Activated naive CD8-positive, alpha-beta T cell treated with anti-CD3 and anti-CD28 coated beads, Interleukin-2, amount 10 ng/mL, durations not matched to agents 7 days and 5 days (primary cell): Measurements from ENCODE around the gene MAML1. TPM values are rescaled to one million over a fixed set of nuclear protein-coding genes. Genes with fewer than 3 reads are reported as not detected.
"Not testable (repeated sequence)": the region's sequence is repeated elsewhere in the genome, so short reads cannot be mapped to it uniquely, and the experiment has no call there.

ENCODE experiments used
- ATAC-seq: fragments of 150-1000 bp; cut with Tn5 transposase; one replicate; pipeline ENCODE4 v1.10.0; 2021; ENCODE audit warnings: low read depth, moderate library complexity
- POLR2A ChIA-PET: fragments of 350-600 bp; sonication (Branson Sonifier 250); formaldehyde crosslinking; loops from one replicate; lab custom pipeline; 2021; ENCODE audit warnings: antibody characterized with exemption; lab: Charles Lee
- DNase-seq: peaks from one replicate; pipeline ENCODE4 v3.0.0; 2021
- H3K27ac Mint-ChIP-seq: one replicate; pipeline ENCODE4 v1.8.0; 2022; ENCODE audit warnings: mild to moderate bottlenecking, mixed read lengths
- H3K27me3 Mint-ChIP-seq: one replicate; pipeline ENCODE4 v1.8.0; 2022; ENCODE audit warnings: mild to moderate bottlenecking, moderate library complexity, mixed read lengths
- H3K36me3 Mint-ChIP-seq: one replicate; pipeline ENCODE4 v1.8.0; 2021; ENCODE audit warnings: mild to moderate bottlenecking, mixed read lengths
- H3K4me1 Mint-ChIP-seq: one replicate; pipeline ENCODE4 v1.8.0; 2021; ENCODE audit warnings: mixed read lengths
- H3K4me3 Mint-ChIP-seq: one replicate; pipeline ENCODE4 v1.8.0; 2022; ENCODE audit warnings: mild to moderate bottlenecking, moderate library complexity, mixed read lengths
- H3K9me3 Mint-ChIP-seq: one replicate; pipeline ENCODE4 v1.8.0; 2021; ENCODE audit warnings: mixed read lengths
- total RNA-seq, 2 experiments: library from RNA; stranded (reverse); gene quantifications; one replicate each; pipeline ENCODE4 v1.2.3, GENCODE V29; 2021

Gene MAML1
- total RNA-seq, 2 experiments from 2014 or later = 38.5 TPM

DNA sequence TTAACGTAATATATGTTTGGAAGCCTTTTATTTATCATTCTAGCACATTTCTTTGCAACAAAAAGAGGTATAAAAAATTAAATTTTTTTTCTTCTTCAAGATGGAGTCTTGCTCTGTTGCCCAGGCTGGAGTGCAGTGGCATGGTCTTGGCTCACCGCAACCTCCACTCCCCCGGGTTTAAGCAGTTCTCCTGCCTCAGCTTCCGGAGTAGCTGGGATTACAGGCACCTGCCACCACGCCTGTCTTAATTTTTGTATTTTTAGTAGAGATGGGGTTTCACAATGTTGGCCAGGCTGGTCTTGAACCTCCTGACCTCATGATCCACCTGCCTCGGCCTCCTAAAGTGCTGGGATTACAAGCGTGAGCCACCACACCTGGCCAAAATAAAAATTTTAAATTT is 11.5 kb downstream of the MAML1 start:
- not testable (repeated sequence) for H3K4me3 Mint-ChIP-seq, ATAC-seq, H3K27me3 Mint-ChIP-seq, H3K27ac Mint-ChIP-seq, H3K9me3 Mint-ChIP-seq, H3K4me1 Mint-ChIP-seq, DNase-seq
- peaks cover 23% of the 10 kb centered on the region for H3K36me3 Mint-ChIP-seq
- POLR2A ChIA-PET = interaction anchor here (2.1 kb wide), 1 partner anchor 11 kb away, joined by 4 read pairs; the partner anchor contains the start of gene MAML1

- DNase-seq (no peak), ATAC-seq (no peak)
- H3K27ac Mint-ChIP-seq = no peak overlapping the region
- peaks cover 3% of the 10 kb centered on the region for H3K4me1 Mint-ChIP-seq
- no peaks in the 10 kb centered on the region for H3K27me3 Mint-ChIP-seq
- POLR2A ChIA-PET = no interaction called here
- peaks cover 25% of the 10 kb centered on the region for H3K36me3 Mint-ChIP-seq
- H3K9me3 Mint-ChIP-seq = no peaks in the 10 kb centered on the region
- H3K4me3 Mint-ChIP-seq = no peak overlapping the region
Measured at GRCh38 chr5:179746872-179747271, 14.2 kb downstream of the MAML1 start.

DNA sequence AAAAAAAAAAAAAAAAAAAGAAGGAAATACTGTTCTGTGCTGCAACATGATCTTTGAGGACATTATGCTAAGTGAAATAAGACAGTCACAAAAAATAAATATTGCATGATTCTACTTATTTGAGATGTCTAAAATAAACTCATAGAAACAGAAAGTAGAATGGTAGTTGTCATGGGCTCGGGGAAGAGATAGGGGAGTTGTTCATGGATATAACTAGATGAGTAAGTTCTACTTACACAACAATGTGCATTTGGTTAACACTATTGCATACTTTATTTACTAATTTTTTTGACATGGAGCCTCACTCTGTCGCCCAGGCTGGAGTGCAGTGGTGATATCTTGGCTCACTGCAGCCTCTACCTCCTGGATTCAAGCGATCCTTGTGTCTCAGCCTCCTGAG is 15.2 kb downstream of the MAML1 start:
- DNase-seq = no peak
- Mint-ChIP-seq H3K27ac (no peak overlapping the region), H3K4me3 (no peak overlapping the region), H3K4me1 (peaks cover 3% of the 10 kb centered on the region), H3K9me3 (no peaks in the 10 kb centered on the region), H3K36me3 (peaks cover 25% of the 10 kb centered on the region), H3K27me3 (no peaks in the 10 kb centered on the region)
- POLR2A ChIA-PET = no interaction called here
- ATAC-seq = no peak

- POLR2A ChIA-PET = no interaction called here
- Mint-ChIP-seq H3K36me3 (peaks cover 31% of the 10 kb centered on the region), H3K27ac (no peak overlapping the region), H3K4me3 (no peak overlapping the region), H3K9me3 (no peaks in the 10 kb centered on the region), H3K4me1 (peaks cover 20% of the 10 kb centered on the region), H3K27me3 (no peaks in the 10 kb centered on the region)
- DNase-seq = no peak
- ATAC-seq = no peak
Measured at GRCh38 chr5:179749857-179750508, 17.4 kb downstream of the MAML1 start.

- POLR2A ChIA-PET = interaction anchor here (0.7 to 1.2 kb wide), 2 partner anchors 14 to 1089 kb away, joined by 3 to 6 read pairs; no protein-coding TSS in a partner anchor
Measured at GRCh38 chr5:179753971-179754370, 21.3 kb downstream of the MAML1 start.

GRCh38 chr5:179755022-179755421 is 22.4 kb downstream of the MAML1 start:
- Mint-ChIP-seq H3K4me1 (peaks cover 32% of the 10 kb centered on the region), H3K27ac (peak overlapping the region; percentile 79), H3K27me3 (no peaks in the 10 kb centered on the region), H3K4me3 (no peak overlapping the region), H3K9me3 (no peaks in the 10 kb centered on the region), H3K36me3 (peaks cover 22% of the 10 kb centered on the region)
- DNase-seq (no peak), ATAC-seq (peak; percentile 71)
- POLR2A ChIA-PET = no interaction called here

More at GRCh38 chr5:179753971-179754370, 21.3 kb downstream of the MAML1 start:
- H3K36me3 Mint-ChIP-seq = peaks cover 25% of the 10 kb centered on the region
- H3K4me1 Mint-ChIP-seq = peaks cover 21% of the 10 kb centered on the region
- no peaks in the 10 kb centered on the region for H3K27me3 Mint-ChIP-seq
- H3K4me3 Mint-ChIP-seq = no peak overlapping the region
- H3K27ac Mint-ChIP-seq = no peak overlapping the region
- ATAC-seq = no peak
- H3K9me3 Mint-ChIP-seq = no peaks in the 10 kb centered on the region
- no peak for DNase-seq

- peaks cover 48% of the 10 kb centered on the region for H3K4me1 Mint-ChIP-seq
- H3K9me3 Mint-ChIP-seq = no peaks in the 10 kb centered on the region
- no peak overlapping the region for H3K4me3 Mint-ChIP-seq
- POLR2A ChIA-PET = no interaction called here
- no peaks in the 10 kb centered on the region for H3K27me3 Mint-ChIP-seq
- DNase-seq (no peak), ATAC-seq (no peak)
- H3K27ac Mint-ChIP-seq = no peak overlapping the region
- H3K36me3 Mint-ChIP-seq = peaks cover 6% of the 10 kb centered on the region
Measured at GRCh38 chr5:179758955-179759354, 26.3 kb downstream of the MAML1 start.

DNA sequence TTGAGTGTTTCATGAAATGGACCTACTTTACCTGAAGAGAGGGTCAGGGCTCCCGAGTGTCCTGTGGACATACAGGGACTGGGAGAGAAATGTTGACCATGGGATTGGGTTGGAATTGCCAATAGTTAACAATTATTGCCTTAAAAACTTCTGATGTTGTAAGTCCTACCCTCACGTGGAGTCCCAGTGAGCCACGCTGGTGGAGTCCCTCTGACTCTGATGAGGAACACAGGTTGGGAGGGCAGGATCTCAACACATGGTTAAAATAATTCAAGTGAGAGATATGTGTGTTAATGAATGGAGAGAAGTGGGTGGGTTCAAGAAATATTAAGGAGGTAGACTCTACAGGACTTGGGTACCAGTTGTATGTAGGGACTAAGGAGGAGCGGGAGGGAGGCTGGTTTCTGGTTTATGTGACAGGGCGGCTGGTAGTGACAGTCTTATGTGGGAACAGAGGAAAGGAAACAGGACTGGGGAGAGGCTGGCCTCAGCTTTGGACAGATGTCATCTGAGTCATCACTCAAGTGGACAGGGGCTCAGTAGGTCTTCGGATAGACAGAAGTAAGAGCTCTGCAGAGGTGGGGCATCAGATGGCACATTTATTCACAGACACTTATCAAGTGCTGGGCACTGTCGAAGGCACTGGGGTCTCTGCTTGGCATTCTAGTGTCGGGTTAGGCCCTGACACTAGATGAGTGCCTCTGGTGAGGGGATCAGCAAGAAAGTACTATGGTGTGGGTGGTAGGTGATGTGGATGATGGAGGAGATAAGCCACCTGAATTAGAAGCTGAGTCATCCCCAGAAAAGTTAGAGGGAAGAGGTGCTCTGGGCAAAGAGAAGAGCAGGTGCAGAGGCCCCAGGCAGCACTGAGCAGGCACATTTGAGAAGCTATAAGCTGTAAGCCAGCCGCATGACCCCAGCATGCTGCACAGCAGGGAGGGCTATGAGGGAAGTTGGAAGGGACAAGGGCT is 27.2 kb downstream of the MAML1 start:
- POLR2A ChIA-PET = no interaction called here
- Mint-ChIP-seq H3K27me3 (no peaks in the 10 kb centered on the region), H3K9me3 (no peaks in the 10 kb centered on the region), H3K4me1 (peaks cover 40% of the 10 kb centered on the region), H3K27ac (peak overlapping the region; percentile 53), H3K4me3 (no peak overlapping the region), H3K36me3 (peaks cover 6% of the 10 kb centered on the region)
- DNase-seq (no peak), ATAC-seq (no peak)

GRCh38 chr5:179762079-179762780 is 29.6 kb downstream of the MAML1 start:
- H3K9me3 Mint-ChIP-seq = no peaks in the 10 kb centered on the region
- ATAC-seq = peak; percentile 91
- POLR2A ChIA-PET = interaction anchor here (0.5 to 2.3 kb wide), 6 partner anchors 16 to 139 kb away, joined by 3 to 11 read pairs (median 3); partner anchors contain the start of genes HNRNPH1 and MAML1
- no peaks in the 10 kb centered on the region for H3K27me3 Mint-ChIP-seq
- peaks cover 38% of the 10 kb centered on the region for H3K4me1 Mint-ChIP-seq
- H3K36me3 Mint-ChIP-seq = peaks cover 6% of the 10 kb centered on the region
- H3K27ac Mint-ChIP-seq = peak overlapping the region; percentile 73
- H3K4me3 Mint-ChIP-seq = peak overlapping the region; percentile 20
- DNase-seq = peak; percentile 44

DNA sequence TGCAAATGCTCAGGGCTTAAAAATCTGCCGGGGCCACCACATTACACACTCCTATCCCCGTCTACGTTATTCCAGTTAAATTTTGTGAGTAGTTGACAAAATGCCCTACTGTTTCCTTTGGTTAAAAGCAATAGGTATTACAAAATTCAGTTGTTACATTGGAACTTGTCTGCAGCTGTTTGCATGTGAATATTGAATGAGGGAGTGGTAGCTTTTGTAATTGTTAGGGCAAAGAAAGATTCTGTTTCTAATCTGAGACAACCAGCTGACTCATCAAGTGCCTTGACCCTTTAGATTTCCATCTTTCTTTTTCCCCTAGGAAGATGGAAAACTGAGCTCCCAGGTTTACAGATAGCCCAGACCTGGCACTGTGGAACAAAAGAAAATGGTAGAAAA is 30.2 kb downstream of the MAML1 start:
- ATAC-seq (no peak), DNase-seq (no peak)
- Mint-ChIP-seq H3K4me3 (no peak overlapping the region), H3K9me3 (no peaks in the 10 kb centered on the region), H3K36me3 (peaks cover 6% of the 10 kb centered on the region), H3K4me1 (peaks cover 38% of the 10 kb centered on the region), H3K27me3 (no peaks in the 10 kb centered on the region), H3K27ac (peak overlapping the region; percentile 28)
- POLR2A ChIA-PET = interaction anchor here (0.7 to 2.3 kb wide), 4 partner anchors 17 to 321 kb away, joined by 3 to 11 read pairs (median 4); partner anchors contain the start of gene MAML1

DNA sequence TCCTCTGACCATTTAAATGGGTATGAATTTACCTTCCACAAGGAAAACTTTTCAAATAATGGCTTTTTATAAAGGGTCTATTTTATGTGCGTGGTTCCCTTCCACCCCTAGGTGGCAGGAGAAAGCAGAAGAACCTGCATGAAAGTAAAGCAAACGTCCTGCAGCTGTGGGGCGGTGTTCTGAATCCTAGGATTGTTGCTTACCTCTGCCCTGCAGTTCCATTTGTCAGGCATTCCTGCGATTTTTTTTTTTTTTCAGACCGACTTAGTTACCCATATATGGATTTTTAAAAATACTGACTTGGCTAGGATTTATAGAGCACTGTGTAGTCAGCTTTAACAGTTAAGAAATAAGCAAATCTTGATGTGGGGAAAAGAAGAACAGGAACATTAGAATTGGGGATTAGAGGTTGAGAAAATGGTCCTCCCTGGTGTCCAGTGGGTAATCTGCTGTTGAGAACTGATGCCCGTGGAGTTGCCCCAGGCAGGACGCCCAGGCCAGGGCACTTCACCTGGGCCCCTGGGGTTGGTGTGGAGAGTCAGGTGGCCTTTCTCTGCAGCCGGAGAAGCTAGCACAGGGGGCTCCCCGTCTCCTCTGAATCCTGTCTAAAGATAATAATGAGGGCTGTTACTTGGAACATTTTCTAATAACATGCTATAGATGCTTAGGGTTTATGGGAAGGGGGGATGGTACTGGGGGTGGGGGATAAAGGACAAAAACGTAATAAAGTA is 30.8 kb downstream of the MAML1 start:
- Mint-ChIP-seq H3K4me3 (no peak overlapping the region), H3K4me1 (peaks cover 38% of the 10 kb centered on the region), H3K27me3 (no peaks in the 10 kb centered on the region), H3K9me3 (no peaks in the 10 kb centered on the region), H3K36me3 (peaks cover 7% of the 10 kb centered on the region), H3K27ac (no peak overlapping the region)
- POLR2A ChIA-PET = interaction anchor here (0.7 to 2.3 kb wide), 4 partner anchors 31 to 320 kb away, joined by 3 to 11 read pairs (median 4); partner anchors contain the start of gene MAML1
- ATAC-seq (no peak), DNase-seq (no peak)

GRCh38 chr5:179764056-179764455 is 31.4 kb downstream of the MAML1 start:
- POLR2A ChIA-PET = interaction anchor here (0.7 to 0.8 kb wide), 2 partner anchors 47 to 64 kb away, joined by 3 read pairs; no protein-coding TSS in a partner anchor
- H3K27ac Mint-ChIP-seq = no peak overlapping the region

More at GRCh38 chr5:179764056-179764455, 31.4 kb downstream of the MAML1 start:
- Mint-ChIP-seq H3K4me1 (peaks cover 36% of the 10 kb centered on the region), H3K27me3 (no peaks in the 10 kb centered on the region), H3K9me3 (no peaks in the 10 kb centered on the region), H3K4me3 (no peak overlapping the region), H3K36me3 (peaks cover 9% of the 10 kb centered on the region)
- no peak for DNase-seq
- no peak for ATAC-seq
